ENCODE results near the gene SLC9A8.
A peak's percentile ranks its signal among the peaks of the same experiment; 100 is the strongest.

The SLC9A8 gene

GRCh38 chr20:49909499-49910339, 97.1 kb downstream of the SLC9A8 start:
- peak; percentile 50 for TF ChIP-seq CTCF (IDR thresholded peaks at IDR 0.05)
- TF ChIP-seq ZFX (IDR thresholded peaks at IDR 0.05; ENCODE audit: borderline replicate concordance), result no peak
- peak overlapping the region; percentile 35; the same call in 1 of the 2 replicates for H3K27ac ChIP-seq

GRCh38 chr20:49910340-49910706, 97.7 kb downstream of the SLC9A8 start:
- H3K27ac ChIP-seq, result peak overlapping the region; percentile 35; the same call in 1 of the 2 replicates
- TF ChIP-seq ZFX (IDR thresholded peaks at IDR 0.05; ENCODE audit: borderline replicate concordance) (no peak), CTCF (IDR thresholded peaks at IDR 0.05) (no peak)

- TF ChIP-seq CTCF (IDR thresholded peaks at IDR 0.05) (no peak), ZFX (IDR thresholded peaks at IDR 0.05; ENCODE audit: borderline replicate concordance) (no peak)
- H3K27ac ChIP-seq, result no peak overlapping the region
Observed at GRCh38 chr20:49913399-49914047, 100.9 kb downstream of the SLC9A8 start.

- no peak for TF ChIP-seq ZFX (IDR thresholded peaks at IDR 0.05; ENCODE audit: borderline replicate concordance)
- no peak for TF ChIP-seq CTCF (IDR thresholded peaks at IDR 0.05)
- H3K27ac ChIP-seq, result peak overlapping the region; percentile 99
Observed at GRCh38 chr20:49914310-49915117, 101.9 kb downstream of the SLC9A8 start.

GRCh38 chr20:49915118-49915379, 102.4 kb downstream of the SLC9A8 start:
- no peak for TF ChIP-seq ZFX (IDR thresholded peaks at IDR 0.05; ENCODE audit: borderline replicate concordance)
- TF ChIP-seq CTCF (IDR thresholded peaks at IDR 0.05), result no peak
- peak overlapping the region; percentile 99 for H3K27ac ChIP-seq

GRCh38 chr20:49915380-49916145, 102.9 kb downstream of the SLC9A8 start, which contains the start of gene SPATA2:
Gene SPATA2 (minus strand): TSS chr20:49915529. CDS start chr20:49908490, 7,039 bp downstream.
- peak within 1 kb of the TSS; percentile 99 for H3K27ac ChIP-seq
- TF ChIP-seq CTCF (IDR thresholded peaks at IDR 0.05), result no peak
- TF ChIP-seq ZFX (IDR thresholded peaks at IDR 0.05; ENCODE audit: borderline replicate concordance), result no peak
